T-helper 1 cell treated with Interleukin-12 subunit alpha and Interleukin-12 subunit beta and Interleukin-4 antibody, amounts not matched to agents 30 ng/mL and 1 ng/mL, for 36 hours (primary cell): ENCODE data around the gene RAB11FIP2. TPM values are rescaled to one million over a fixed set of nuclear protein-coding genes. Genes with fewer than 3 reads are reported as not detected.

Experiments
- intact Hi-C: fragments of 100-400 bp; cut with micrococcal nuclease; formaldehyde crosslinking; loops from one replicate; pipeline ENCODE4 v1.15.1; 2024
- total RNA-seq: library from RNA; stranded (reverse); gene quantifications from 2 replicates; pipeline ENCODE4 v1.2.3, GENCODE V29; 2022

Gene RAB11FIP2
- total RNA-seq, 1 donor from 2014 or later, result 16.6 TPM

- intact Hi-C loops, result no loop called here
These were observed 59.4 kb downstream of the RAB11FIP2 start for GRCh38 chr10:117987244-117987909.

GRCh38 chr10:117983961-117984360, 62.8 kb downstream of the RAB11FIP2 start:
- intact Hi-C loops, result no loop called here

- intact Hi-C loops, result no loop called here
These were observed 65.7 kb downstream of the RAB11FIP2 start for GRCh38 chr10:117980755-117981702.

GRCh38 chr10:117980216-117980615, 66.5 kb downstream of the RAB11FIP2 start:
- intact Hi-C loops, result no loop called here

GRCh38 chr10:117972168-117972837, 74.4 kb downstream of the RAB11FIP2 start:
- intact Hi-C loops, result no loop called here

- intact Hi-C loops, result no loop called here
These were observed 75.8 kb downstream of the RAB11FIP2 start for GRCh38 chr10:117970962-117971361.

- intact Hi-C loops, result no loop called here
These were observed 77.1 kb downstream of the RAB11FIP2 start for GRCh38 chr10:117969592-117969991.

GRCh38 chr10:117968354-117969182, 78.2 kb downstream of the RAB11FIP2 start:
- intact Hi-C loops, result no loop called here

- intact Hi-C loops, result no loop called here
These were observed 79.5 kb downstream of the RAB11FIP2 start for GRCh38 chr10:117967149-117967650.

- intact Hi-C loops, result no loop called here
These were observed 80.8 kb downstream of the RAB11FIP2 start for GRCh38 chr10:117965984-117966383.

- intact Hi-C loops, result no loop called here
These were observed 82.2 kb downstream of the RAB11FIP2 start for GRCh38 chr10:117964536-117964935.

- intact Hi-C loops, result no loop called here
These were observed 86.3 kb downstream of the RAB11FIP2 start for GRCh38 chr10:117960345-117960935.

- intact Hi-C loops, result no loop called here
These were observed 89.8 kb downstream of the RAB11FIP2 start for GRCh38 chr10:117956972-117957371.

- intact Hi-C loops, result no loop called here
These were observed 91.6 kb downstream of the RAB11FIP2 start for GRCh38 chr10:117955176-117955575.
